Measurements from ENCODE around the gene TPI1. TPM values are rescaled to one million over a fixed set of nuclear protein-coding genes. Genes with fewer than 3 reads are reported as not detected.
A peak's percentile ranks its signal among the peaks of the same experiment; 100 is the strongest.
"Not testable (repeated sequence)": the region's sequence is repeated elsewhere in the genome, so short reads cannot be mapped to it uniquely, and the experiment has no call there.

The TPI1 gene
- total RNA-seq, 1 experiment from 2014 or later = 1,259 TPM

DNA sequence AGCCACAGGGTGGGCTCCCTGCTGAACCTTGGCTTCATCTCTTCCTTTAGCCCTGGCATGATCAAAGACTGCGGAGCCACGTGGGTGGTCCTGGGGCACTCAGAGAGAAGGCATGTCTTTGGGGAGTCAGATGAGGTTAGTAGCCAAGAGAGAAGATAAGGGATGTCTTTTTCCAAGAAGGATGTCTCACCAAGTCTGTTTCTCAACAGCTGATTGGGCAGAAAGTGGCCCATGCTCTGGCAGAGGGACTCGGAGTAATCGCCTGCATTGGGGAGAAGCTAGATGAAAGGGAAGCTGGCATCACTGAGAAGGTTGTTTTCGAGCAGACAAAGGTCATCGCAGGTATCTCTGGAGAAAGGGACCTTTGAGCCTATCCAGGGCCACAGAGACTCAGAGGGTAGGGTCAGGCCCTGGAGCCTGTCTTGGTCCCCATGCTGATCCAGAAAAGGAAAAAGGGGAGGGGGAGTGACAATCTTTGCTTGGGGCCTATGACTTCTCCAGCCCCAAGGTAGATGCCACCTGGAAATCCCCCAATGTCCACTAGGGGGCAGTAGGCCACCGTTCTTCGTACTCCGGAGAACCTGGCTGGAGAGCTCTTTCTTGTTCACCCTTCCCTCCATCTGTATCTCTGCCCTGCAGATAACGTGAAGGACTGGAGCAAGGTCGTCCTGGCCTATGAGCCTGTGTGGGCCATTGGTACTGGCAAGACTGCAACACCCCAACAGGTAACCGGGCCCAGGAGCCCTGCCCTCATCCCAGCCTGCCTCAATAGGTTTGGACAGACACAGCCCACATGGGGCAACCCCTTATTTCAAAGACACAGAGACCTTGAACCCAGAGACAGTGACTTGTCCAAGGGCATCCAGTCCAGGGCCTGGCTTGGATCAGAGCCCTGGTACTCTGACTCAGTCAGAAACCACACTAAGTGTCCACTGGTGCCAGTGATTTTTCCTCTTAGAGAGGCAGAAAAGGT, 2.0 kb downstream of the TPI1 start:
- Histone ChIP-seq H3F3A (ENCODE audit: low read length, unreplicated experiment) (peaks cover 3% of the 10 kb centered on the region), H3K79me2 (ENCODE audit: low read length) (peaks cover 28% of the 10 kb centered on the region), H3K9ac (ENCODE audit: low read length) (peak overlapping the region; percentile 97; the same call in 1 of the 2 replicates), H3K4me1 (ENCODE audit: insufficient read depth, low read length) (peaks cover 38% of the 10 kb centered on the region), H2AFZ (ENCODE audit: low read length) (no peak overlapping the region), H3K36me3 (ENCODE audit: low read depth, low read length) (peaks cover 23% of the 10 kb centered on the region), H3K27me3 (ENCODE audit: low read length) (no peaks in the 10 kb centered on the region), H3K9me3 (ENCODE audit: low read length) (no peaks in the 10 kb centered on the region), H4K20me1 (ENCODE audit: low read length) (peaks cover 23% of the 10 kb centered on the region), H3K4me3 (ENCODE audit: low read length) (peak overlapping the region; percentile 97), H3K27ac (ENCODE audit: low read length) (no peak overlapping the region), H3K9me2 (replicated peaks; ENCODE audit: low read length) (no peaks in the 10 kb centered on the region), H3K4me2 (ENCODE audit: low read length) (peak overlapping the region; percentile 98)
- DNase-seq (peak; percentile 83), ATAC-seq (no peak; the same call in 1 of the 2 replicates)
- POLR2A ChIA-PET (ENCODE audit: unreplicated experiment) = interaction anchor here (0.6 kb wide), 1 partner anchor 56 kb away, joined by 3 read pairs; no protein-coding TSS in a partner anchor
- CTCF ChIA-PET = interaction anchor here (0.5 to 1.5 kb wide), 7 partner anchors 17 to 96 kb away, joined by 3 to 16 read pairs (median 4); partner anchors contain the start of genes C12orf57, CDCA3, RNU7-1 and USP5
- no TSS peak for BruUV-seq (replicated peaks)
- TF ChIP-seq, protein P1, sequence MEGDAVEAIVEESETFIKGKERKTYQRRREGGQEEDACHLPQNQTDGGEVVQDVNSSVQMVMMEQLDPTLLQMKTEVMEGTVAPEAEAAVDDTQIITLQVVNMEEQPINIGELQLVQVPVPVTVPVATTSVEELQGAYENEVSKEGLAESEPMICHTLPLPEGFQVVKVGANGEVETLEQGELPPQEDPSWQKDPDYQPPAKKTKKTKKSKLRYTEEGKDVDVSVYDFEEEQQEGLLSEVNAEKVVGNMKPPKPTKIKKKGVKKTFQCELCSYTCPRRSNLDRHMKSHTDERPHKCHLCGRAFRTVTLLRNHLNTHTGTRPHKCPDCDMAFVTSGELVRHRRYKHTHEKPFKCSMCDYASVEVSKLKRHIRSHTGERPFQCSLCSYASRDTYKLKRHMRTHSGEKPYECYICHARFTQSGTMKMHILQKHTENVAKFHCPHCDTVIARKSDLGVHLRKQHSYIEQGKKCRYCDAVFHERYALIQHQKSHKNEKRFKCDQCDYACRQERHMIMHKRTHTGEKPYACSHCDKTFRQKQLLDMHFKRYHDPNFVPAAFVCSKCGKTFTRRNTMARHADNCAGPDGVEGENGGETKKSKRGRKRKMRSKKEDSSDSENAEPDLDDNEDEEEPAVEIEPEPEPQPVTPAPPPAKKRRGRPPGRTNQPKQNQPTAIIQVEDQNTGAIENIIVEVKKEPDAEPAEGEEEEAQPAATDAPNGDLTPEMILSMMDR (conservative IDR thresholded peaks at IDR 0.05; ENCODE audit: low read depth, low read length) = peak; percentile 77
- TF ChIP-seq EZH2phosphoT487 (IDR thresholded peaks at IDR 0.05; ENCODE audit: borderline replicate concordance, low read length) = no peak
- intact Hi-C loops (cut with micrococcal nuclease) = loop anchor here (5.0 kb wide), 1 partner anchor 58 kb away; the partner anchor contains the start of gene ATN1

DNA sequence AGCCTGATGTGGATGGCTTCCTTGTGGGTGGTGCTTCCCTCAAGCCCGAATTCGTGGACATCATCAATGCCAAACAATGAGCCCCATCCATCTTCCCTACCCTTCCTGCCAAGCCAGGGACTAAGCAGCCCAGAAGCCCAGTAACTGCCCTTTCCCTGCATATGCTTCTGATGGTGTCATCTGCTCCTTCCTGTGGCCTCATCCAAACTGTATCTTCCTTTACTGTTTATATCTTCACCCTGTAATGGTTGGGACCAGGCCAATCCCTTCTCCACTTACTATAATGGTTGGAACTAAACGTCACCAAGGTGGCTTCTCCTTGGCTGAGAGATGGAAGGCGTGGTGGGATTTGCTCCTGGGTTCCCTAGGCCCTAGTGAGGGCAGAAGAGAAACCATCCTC, 3.0 kb downstream of the TPI1 start:
- Histone ChIP-seq H4K20me1 (ENCODE audit: low read length) (peaks cover 23% of the 10 kb centered on the region), H3K36me3 (ENCODE audit: low read depth, low read length) (peaks cover 23% of the 10 kb centered on the region), H3K79me2 (ENCODE audit: low read length) (peaks cover 33% of the 10 kb centered on the region), H3K4me1 (ENCODE audit: insufficient read depth, low read length) (peaks cover 38% of the 10 kb centered on the region)
- ATAC-seq; H3K9me3 ChIP-seq (ENCODE audit: low read length); H3K27ac ChIP-seq (ENCODE audit: low read length); H3K4me3 ChIP-seq (ENCODE audit: low read length); H3K9me2 ChIP-seq (replicated peaks; ENCODE audit: low read length); H3K27me3 ChIP-seq (ENCODE audit: low read length); BruUV-seq (replicated peaks); H3K9ac ChIP-seq (ENCODE audit: low read length); H3K4me2 ChIP-seq (ENCODE audit: low read length); DNase-seq; intact Hi-C loops (cut with micrococcal nuclease); H2AFZ ChIP-seq (ENCODE audit: low read length); H3F3A ChIP-seq (ENCODE audit: low read length, unreplicated experiment): not testable (repeated sequence)
- ChIA-PET POLR2A (ENCODE audit: unreplicated experiment) (interaction anchor here (0.7 kb wide), 1 partner anchor 18 kb away, joined by 9 read pairs; no protein-coding TSS in a partner anchor), CTCF (interaction anchor here (1.5 kb wide), 1 partner anchor 21 kb away, joined by 16 read pairs; no protein-coding TSS in a partner anchor)

DNA sequence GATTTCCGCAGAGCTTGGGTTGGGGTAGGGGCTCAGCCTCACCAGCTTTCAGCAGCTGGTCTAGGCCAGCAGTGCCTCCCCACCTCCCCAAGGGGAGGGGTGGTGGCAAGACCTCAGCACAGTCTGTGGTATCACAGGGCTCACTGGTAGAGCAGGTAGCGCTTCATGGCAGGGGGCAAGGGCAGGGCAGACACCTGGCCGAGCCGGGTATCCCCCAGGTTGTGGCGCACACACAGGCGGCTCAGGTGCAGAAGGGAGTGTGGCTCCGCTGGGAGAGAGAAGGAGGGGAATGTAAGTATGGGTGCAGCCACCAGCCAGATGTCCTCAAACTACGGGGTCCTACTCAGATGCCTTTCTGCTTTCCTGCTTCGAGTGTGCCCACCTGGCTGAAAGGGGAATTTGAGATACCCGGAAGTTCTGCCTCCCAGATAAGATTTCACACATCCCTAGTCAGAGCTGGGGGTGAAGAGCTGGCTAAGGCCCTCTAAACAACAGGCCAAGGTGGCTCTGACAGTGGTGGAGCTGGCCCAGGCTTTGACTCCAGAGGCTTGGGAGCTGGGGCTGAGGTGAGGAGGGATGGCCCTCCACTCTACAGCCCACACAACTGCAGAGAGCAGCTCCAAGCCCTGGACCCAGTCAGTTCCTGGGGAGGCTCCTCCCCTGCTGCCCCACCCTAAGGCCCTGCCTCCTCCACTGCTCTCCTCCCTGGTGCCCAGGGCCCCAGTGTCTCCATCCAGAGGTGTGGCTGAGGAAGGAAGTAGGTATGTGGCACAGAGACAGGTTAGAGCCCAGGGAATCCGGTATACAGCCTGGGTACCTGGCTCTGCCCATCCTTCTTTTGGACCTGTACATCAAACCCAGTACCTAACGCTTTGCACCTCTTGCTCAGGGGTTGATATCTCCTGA, 4.0 kb downstream of the TPI1 start:
- DNase-seq = peak; percentile 69
- Histone ChIP-seq H3K4me1 (ENCODE audit: insufficient read depth, low read length) (peaks cover 38% of the 10 kb centered on the region), H3F3A (ENCODE audit: low read length, unreplicated experiment) (peaks cover 3% of the 10 kb centered on the region), H3K36me3 (ENCODE audit: low read depth, low read length) (peaks cover 23% of the 10 kb centered on the region), H3K9me3 (ENCODE audit: low read length) (no peaks in the 10 kb centered on the region), H2AFZ (ENCODE audit: low read length) (no peak overlapping the region), H3K9me2 (replicated peaks; ENCODE audit: low read length) (no peaks in the 10 kb centered on the region), H3K27me3 (ENCODE audit: low read length) (no peaks in the 10 kb centered on the region), H3K9ac (ENCODE audit: low read length) (no peak overlapping the region), H3K79me2 (ENCODE audit: low read length) (peaks cover 33% of the 10 kb centered on the region), H3K4me3 (ENCODE audit: low read length) (peak overlapping the region; percentile 78), H4K20me1 (ENCODE audit: low read length) (peaks cover 23% of the 10 kb centered on the region), H3K27ac (ENCODE audit: low read length) (no peak overlapping the region), H3K4me2 (ENCODE audit: low read length) (peak overlapping the region; percentile 98)
- TF ChIP-seq EZH2 (IDR thresholded peaks at IDR 0.05; ENCODE audit: low read length, unreplicated experiment) = no peak
- TF ChIP-seq EZH2phosphoT487 (IDR thresholded peaks at IDR 0.05; ENCODE audit: borderline replicate concordance, low read length) = no peak
- TF ChIP-seq, protein P1 (conservative IDR thresholded peaks at IDR 0.05; ENCODE audit: low read depth, low read length) = no peak
- intact Hi-C loops (cut with micrococcal nuclease) = no loop called here
- ChIA-PET POLR2A (ENCODE audit: unreplicated experiment) (interaction anchor here (0.5 to 0.6 kb wide), 4 partner anchors 17 to 240 kb away, joined by 3 to 15 read pairs (median 4); no protein-coding TSS in a partner anchor), CTCF (interaction anchor here (0.5 to 1.9 kb wide), 3 partner anchors 19 to 228 kb away, joined by 4 to 12 read pairs (median 4); partner anchors contain the start of gene USP5)
- ATAC-seq = peak; percentile 50
- BruUV-seq (replicated peaks) = no TSS peak
